Measurements from ENCODE around the gene ABRACL.

ABRACL gene

DNA sequence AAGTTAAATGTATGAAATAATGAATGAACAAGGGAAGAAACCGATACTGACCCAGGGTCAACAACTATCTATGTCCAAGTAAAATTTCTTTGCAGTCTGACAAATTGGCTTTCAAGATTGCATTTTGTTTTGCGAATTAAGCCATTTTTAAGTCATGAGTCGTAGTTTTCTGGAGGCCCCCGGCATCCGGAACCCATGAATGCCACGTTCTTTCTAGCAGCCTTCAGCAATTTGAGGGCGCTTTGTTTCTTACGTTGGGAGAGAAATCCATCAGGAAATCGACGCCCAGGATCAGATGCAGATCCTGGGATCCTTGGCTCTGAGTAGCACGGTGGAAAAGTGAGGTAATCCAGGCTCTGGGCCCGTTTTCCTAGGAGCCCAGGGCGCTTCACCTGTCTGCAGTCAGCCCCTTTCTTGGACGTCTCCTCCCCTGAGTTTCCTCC, 309 bp upstream of the ABRACL start:
- Histone ChIP-seq H3K27ac (peak overlapping the region; percentile 65), H3K27me3 (replicated peaks) (no peaks in the 10 kb centered on the region), H3K36me3 (replicated peaks) (no peaks in the 10 kb centered on the region), H3K4me3 (ENCODE audit: low read depth, low read length) (peak overlapping the region; percentile 94)
- DNase-seq, result no peak
- TF ChIP-seq, protein P1, sequence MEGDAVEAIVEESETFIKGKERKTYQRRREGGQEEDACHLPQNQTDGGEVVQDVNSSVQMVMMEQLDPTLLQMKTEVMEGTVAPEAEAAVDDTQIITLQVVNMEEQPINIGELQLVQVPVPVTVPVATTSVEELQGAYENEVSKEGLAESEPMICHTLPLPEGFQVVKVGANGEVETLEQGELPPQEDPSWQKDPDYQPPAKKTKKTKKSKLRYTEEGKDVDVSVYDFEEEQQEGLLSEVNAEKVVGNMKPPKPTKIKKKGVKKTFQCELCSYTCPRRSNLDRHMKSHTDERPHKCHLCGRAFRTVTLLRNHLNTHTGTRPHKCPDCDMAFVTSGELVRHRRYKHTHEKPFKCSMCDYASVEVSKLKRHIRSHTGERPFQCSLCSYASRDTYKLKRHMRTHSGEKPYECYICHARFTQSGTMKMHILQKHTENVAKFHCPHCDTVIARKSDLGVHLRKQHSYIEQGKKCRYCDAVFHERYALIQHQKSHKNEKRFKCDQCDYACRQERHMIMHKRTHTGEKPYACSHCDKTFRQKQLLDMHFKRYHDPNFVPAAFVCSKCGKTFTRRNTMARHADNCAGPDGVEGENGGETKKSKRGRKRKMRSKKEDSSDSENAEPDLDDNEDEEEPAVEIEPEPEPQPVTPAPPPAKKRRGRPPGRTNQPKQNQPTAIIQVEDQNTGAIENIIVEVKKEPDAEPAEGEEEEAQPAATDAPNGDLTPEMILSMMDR (IDR thresholded peaks at IDR 0.05; ENCODE audit: low read depth, low read length, missing control alignments), result no peak
- in situ Hi-C loops (cut with HindIII; ENCODE audit: low pct_ligation_motif_present, low sequenced_read_pairs), result no loop called here

DNA sequence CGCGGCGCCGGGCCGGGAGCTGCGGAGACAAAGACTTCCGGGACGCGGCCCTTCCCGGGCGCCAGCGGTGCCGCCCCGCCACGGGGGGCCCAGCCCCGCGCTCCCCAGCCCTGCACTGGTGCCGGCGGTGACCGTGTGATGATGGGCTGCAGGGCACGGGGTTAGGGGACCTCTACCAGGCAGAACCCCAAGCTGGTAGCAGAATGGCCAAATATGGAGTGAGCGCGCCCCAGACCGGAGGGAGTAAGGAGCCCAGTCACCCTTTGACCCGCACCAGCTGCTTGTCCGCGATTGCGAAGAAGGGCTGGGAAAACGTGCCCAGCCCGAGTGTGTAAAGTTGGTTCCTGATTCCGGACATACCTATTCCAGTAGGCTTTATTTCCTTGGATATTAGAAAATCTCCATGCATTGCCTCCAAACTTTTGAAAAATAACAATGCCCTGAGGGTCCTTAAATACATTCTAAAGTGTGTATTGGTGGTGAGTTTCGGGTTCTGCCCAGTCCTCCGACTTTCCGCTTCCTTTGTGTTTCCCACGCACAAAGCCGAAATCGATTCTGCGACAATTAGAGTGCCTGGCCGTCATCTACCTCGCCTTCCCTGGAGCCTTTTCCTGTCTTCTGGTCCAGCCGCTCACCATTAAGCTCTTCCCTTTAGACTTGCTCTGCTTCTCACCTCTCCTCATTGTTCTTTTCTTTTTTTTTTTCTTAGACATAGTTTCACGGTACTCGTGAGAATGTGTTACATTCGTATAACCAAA, 1.1 kb downstream of the ABRACL start:
- H3K36me3 ChIP-seq (replicated peaks), result peaks cover 4% of the 10 kb centered on the region
- peak overlapping the region; percentile 65 for H3K27ac ChIP-seq
- DNase-seq, result peak; percentile 26
- H3K4me3 ChIP-seq (ENCODE audit: low read depth, low read length), result peak overlapping the region; percentile 94
- H3K27me3 ChIP-seq (replicated peaks), result no peaks in the 10 kb centered on the region
- in situ Hi-C loops (cut with HindIII; ENCODE audit: low pct_ligation_motif_present, low sequenced_read_pairs), result no loop called here
- TF ChIP-seq, protein P1 (IDR thresholded peaks at IDR 0.05; ENCODE audit: low read depth, low read length, missing control alignments), result no peak

DNA sequence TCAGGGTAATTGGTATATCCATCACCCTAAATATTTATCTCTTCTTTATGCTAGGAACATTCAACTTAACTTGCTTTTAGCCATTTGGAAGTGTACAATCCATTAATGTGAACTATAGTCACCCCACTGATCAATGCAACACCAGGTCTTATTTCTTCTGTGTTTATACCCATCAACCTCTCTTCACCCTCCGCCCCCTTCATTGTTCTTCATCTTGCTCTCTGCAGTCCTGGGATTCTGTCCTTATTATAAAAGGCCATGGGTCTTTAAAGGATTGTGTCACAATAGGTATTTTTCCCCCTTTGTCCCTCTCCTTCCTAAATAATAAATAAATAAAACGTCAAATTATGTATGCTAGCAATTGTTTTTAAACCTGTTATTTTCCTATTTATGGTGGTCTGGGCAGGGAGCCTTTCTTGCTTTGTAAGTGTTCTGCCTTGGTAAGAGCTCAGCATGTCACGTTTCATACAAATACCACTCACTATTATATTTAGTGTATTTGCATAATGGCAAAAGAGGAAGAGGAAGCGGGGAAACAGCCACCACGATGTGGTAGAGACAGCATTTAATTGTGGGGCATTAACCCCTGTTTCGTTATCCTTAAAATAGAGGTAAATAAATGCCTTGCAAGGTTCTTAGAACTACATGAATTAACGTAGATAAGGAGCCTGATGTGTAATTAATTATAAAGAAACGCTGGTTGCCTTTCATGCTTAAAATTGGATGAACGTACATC, 1.9 kb downstream of the ABRACL start:
- in situ Hi-C loops (cut with HindIII; ENCODE audit: low pct_ligation_motif_present, low sequenced_read_pairs), result no loop called here
- Histone ChIP-seq H3K36me3 (replicated peaks) (peaks cover 9% of the 10 kb centered on the region), H3K27me3 (replicated peaks) (no peaks in the 10 kb centered on the region), H3K4me3 (ENCODE audit: low read depth, low read length) (peak overlapping the region; percentile 94), H3K27ac (no peak overlapping the region)
- no peak for DNase-seq
- TF ChIP-seq, protein P1 (IDR thresholded peaks at IDR 0.05; ENCODE audit: low read depth, low read length, missing control alignments), result no peak

GRCh38 chr6:139037490-139037889, 8.9 kb downstream of the ABRACL start:
- peaks cover 29% of the 10 kb centered on the region for H3K36me3 ChIP-seq (replicated peaks)

DNA sequence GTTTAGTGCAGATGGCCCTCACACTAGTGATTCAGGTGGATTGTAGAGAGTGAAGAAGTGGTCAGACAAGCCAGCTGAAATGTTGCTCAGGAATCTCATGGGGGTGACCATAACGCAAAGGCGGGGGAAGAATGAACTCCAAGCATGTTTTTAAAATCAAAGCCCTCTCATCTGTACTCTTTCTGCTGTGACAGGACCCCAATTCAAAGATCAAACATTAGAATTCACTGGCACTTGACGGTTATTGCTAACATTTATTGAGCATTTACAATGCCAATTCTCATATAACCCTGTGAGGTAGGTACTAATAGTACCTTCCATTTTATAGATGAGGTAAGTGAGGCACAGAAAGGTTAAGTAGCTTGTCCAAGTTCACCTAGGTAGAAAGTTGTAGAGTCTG, 15.7 kb downstream of the ABRACL start:
- no peak overlapping the region for H3K4me3 ChIP-seq (ENCODE audit: low read depth, low read length)
- H3K27me3 ChIP-seq (replicated peaks), result no peaks in the 10 kb centered on the region
- H3K36me3 ChIP-seq (replicated peaks), result peaks cover 9% of the 10 kb centered on the region
- in situ Hi-C loops (cut with HindIII; ENCODE audit: low pct_ligation_motif_present, low sequenced_read_pairs), result no loop called here
- no peak for DNase-seq
- no peak overlapping the region for H3K27ac ChIP-seq
- TF ChIP-seq, protein P1 (IDR thresholded peaks at IDR 0.05; ENCODE audit: low read depth, low read length, missing control alignments), result no peak

More at GRCh38 chr6:139037490-139037889, 8.9 kb downstream of the ABRACL start:
- Histone ChIP-seq H3K27me3 (replicated peaks) (no peaks in the 10 kb centered on the region), H3K4me3 (ENCODE audit: low read depth, low read length) (no peak overlapping the region), H3K27ac (peak overlapping the region; percentile 53)
- in situ Hi-C loops (cut with HindIII; ENCODE audit: low pct_ligation_motif_present, low sequenced_read_pairs), result no loop called here
- TF ChIP-seq, protein P1 (IDR thresholded peaks at IDR 0.05; ENCODE audit: low read depth, low read length, missing control alignments), result no peak
- DNase-seq, result peak; percentile 67

All from brain microvascular endothelial cell (primary cell).